Measurements from ENCODE around the gene GNAI3. TPM values are rescaled to one million over a fixed set of nuclear protein-coding genes. Genes with fewer than 3 reads are reported as not detected.
A peak's percentile ranks its signal among the peaks of the same experiment; 100 is the strongest.

Gene GNAI3
- total RNA-seq, 2 donors from 2014 or later = 2.6 to 2.8 TPM

DNA sequence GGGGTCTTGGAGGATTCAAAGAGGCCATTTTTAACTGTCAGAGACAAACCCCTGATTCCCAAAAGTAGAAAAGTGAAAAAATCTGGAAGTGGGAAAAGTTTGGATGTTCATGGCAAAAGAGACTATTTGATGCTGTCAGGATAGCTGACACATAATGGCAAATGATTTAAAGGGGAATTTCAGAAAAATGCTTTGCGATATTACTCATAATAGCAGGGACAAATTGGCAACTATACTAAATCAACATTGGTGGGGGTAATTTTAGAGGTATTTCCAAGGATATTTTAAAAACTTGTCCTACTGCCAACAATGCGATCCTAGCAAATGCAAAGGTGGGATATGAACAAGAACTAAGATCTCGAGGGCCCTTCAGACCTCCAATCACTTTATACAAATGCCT lies 102.2 kb downstream of the GNAI3 start:
- TF ChIP-seq, protein P1, sequence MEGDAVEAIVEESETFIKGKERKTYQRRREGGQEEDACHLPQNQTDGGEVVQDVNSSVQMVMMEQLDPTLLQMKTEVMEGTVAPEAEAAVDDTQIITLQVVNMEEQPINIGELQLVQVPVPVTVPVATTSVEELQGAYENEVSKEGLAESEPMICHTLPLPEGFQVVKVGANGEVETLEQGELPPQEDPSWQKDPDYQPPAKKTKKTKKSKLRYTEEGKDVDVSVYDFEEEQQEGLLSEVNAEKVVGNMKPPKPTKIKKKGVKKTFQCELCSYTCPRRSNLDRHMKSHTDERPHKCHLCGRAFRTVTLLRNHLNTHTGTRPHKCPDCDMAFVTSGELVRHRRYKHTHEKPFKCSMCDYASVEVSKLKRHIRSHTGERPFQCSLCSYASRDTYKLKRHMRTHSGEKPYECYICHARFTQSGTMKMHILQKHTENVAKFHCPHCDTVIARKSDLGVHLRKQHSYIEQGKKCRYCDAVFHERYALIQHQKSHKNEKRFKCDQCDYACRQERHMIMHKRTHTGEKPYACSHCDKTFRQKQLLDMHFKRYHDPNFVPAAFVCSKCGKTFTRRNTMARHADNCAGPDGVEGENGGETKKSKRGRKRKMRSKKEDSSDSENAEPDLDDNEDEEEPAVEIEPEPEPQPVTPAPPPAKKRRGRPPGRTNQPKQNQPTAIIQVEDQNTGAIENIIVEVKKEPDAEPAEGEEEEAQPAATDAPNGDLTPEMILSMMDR (IDR thresholded peaks at IDR 0.05) = no peak
- H3K4me3 ChIP-seq = no peak overlapping the region
- no peaks in the 10 kb centered on the region for H3K36me3 ChIP-seq
- peaks cover 0 to 13% of the 10 kb centered on the region in 2 donors for H3K4me1 ChIP-seq
- no peak for DNase-seq (ENCODE audit: low spot score)
- no peaks in the 10 kb centered on the region for H3K9me3 ChIP-seq
- H3K27me3 ChIP-seq = no peaks in the 10 kb centered on the region
- H3K27ac ChIP-seq = no peak overlapping the region

DNA sequence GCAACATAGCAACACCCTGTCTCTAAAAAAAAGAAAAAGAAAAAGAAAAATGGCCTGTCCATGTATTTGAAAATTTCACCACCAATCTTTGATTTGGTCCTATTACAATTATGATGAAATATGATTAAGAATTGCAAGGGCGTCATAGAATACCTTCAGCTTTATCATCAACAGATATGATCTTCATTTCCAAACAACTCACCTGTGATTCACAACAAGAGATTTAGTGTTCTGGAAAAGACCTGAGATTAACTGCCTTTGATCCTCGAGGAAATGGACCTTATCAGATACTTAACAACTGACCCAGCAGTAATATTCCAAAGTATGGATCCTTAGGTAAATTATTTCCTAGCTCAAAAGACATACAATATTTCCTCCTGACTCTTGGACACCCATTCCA lies 104.0 kb downstream of the GNAI3 start:
- TF ChIP-seq, protein P1 (IDR thresholded peaks at IDR 0.05) = no peak
- no peaks in the 10 kb centered on the region for H3K9me3 ChIP-seq
- no peak overlapping the region for H3K4me3 ChIP-seq

DNA sequence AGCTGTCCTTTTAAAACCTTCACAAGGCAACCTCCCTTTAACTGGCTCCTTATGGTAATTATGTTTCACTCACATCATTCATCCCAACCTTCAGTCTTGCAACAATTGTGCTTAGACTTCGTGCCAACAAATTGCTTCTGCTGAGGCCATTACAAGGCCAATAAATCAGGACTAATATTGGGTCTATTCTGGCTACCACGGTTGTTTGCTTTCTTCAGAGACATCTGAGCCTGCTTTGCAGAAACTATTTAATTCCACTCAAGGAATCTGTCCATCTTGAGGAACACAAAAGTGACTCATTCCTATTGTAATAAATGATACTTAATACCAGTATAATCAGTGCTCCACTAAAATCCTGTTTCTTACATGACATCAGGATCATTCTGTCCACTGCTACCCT lies 104.9 kb downstream of the GNAI3 start:
- DNase-seq (ENCODE audit: low spot score) = no peak

More for the DNA sequence above, 104.0 kb downstream of the GNAI3 start:
- Histone ChIP-seq H3K36me3 (no peaks in the 10 kb centered on the region), H3K27me3 (no peaks in the 10 kb centered on the region), H3K4me1 (peaks cover 0 to 18% of the 10 kb centered on the region in 2 donors), H3K27ac (no peak overlapping the region)
- DNase-seq (ENCODE audit: low spot score) = no peak

DNA sequence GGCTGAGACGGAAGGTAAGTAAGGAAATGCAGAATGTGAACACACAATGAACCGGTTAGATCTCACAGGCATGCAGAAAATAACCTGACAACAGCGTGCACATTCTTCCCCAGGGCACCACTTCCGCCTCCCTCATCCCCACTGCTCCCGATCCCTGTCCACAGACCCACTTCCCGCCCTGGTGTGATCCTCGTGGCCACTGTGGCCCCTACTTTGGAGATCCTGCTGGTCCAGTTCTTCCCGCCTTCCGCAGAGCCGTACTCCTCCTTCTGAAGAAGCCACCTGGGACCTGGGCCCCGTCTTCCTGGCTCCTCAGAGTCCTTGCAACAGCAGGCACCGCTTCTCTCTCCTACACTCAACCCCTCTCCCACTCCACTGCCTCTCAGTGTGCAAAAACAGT lies 106.1 kb downstream of the GNAI3 start:
- no peaks in the 10 kb centered on the region for H3K9me3 ChIP-seq
- H3K4me3 ChIP-seq = no peak overlapping the region
- peaks cover 0 to 18% of the 10 kb centered on the region in 2 donors for H3K4me1 ChIP-seq
- no peak overlapping the region for H3K27ac ChIP-seq
- TF ChIP-seq, protein P1 (IDR thresholded peaks at IDR 0.05) = no peak
- DNase-seq (ENCODE audit: low spot score) = peak; percentile 11
- H3K36me3 ChIP-seq = peaks cover 2% of the 10 kb centered on the region
- H3K27me3 ChIP-seq = no peaks in the 10 kb centered on the region

More for the DNA sequence above, 104.9 kb downstream of the GNAI3 start:
- H3K27ac ChIP-seq = no peak overlapping the region
- TF ChIP-seq, protein P1 (IDR thresholded peaks at IDR 0.05) = no peak
- no peaks in the 10 kb centered on the region for H3K36me3 ChIP-seq
- no peaks in the 10 kb centered on the region for H3K9me3 ChIP-seq
- H3K4me3 ChIP-seq = no peak overlapping the region
- no peaks in the 10 kb centered on the region for H3K27me3 ChIP-seq
- peaks cover 0 to 18% of the 10 kb centered on the region in 2 donors for H3K4me1 ChIP-seq

DNA sequence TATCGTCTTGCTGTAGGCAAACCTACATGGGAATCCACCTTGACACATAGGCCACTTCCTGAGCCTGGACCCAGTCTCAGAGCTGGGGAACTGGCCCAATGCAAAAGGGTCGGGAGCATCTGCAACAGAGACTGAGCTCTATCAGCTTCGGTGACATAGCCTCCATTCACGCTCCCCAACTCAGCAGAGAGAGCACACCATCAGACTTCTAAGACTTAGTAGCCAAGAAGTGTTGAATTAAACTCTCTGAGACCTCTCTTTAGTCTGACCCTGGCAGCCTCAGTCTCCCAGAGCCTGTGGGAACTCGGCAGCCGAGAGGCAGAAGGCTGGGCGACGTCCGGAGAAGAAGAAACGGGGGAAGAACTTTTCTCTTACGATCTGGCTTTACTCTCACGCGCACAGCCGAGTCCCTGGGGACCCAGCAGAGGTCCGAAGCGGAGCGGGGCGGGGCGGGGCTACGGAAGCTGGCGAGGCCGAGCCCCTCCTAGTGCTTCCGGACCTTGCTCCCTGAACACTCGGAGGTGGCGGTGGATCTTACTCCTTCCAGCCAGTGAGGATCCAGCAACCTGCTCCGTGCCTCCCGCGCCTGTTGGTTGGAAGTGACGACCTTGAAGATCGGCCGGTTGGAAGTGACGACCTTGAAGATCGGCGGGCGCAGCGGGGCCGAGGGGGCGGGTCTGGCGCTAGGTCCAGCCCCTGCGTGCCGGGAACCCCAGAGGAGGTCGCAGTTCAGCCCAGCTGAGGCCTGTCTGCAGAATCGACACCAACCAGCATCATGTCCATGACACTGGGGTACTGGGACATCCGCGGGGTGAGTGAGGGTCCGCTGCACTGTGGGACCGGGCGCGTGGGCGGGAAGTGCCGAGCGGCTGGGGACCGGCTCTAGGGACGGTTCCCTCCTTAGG lies 107.5 kb downstream of the GNAI3 start, which contains the start of gene GSTM4:
Gene GSTM4, plus strand, starts transcription at position 485 of the 905 bp plus-strand sequence. Its CDS starts 291 bp downstream, at position 776.
- Histone ChIP-seq H3K9me3 (no peaks in the 10 kb centered on the region), H3K36me3 (peaks cover 12% of the 10 kb centered on the region), H3K4me1 (peaks cover 0 to 18% of the 10 kb centered on the region in 2 donors), H3K27me3 (no peaks in the 10 kb centered on the region), H3K27ac (peak within 1 kb of the TSS; percentile 87 to 90), H3K4me3 (peak within 1 kb of the TSS; percentile 74 to 79)
- TF ChIP-seq, protein P1 (IDR thresholded peaks at IDR 0.05) = peak in 1 of 2 donors; percentile 48
- DNase-seq (ENCODE audit: low spot score) = peak; percentile 90
